Measurements from ENCODE around the gene VAMP4. TPM values are rescaled to one million over a fixed set of nuclear protein-coding genes. Genes with fewer than 3 reads are reported as not detected.

VAMP4 gene
- total and polyA plus RNA-seq, 7 donors: 5.7 to 16.9 (median 13.0) TPM

- Histone ChIP-seq H3K4me3 (no peak overlapping the region), H3K9me3 (no peaks in the 10 kb centered on the region), H3K4me1 (peaks cover 0 to 41% (median 40%) of the 10 kb centered on the region in 4 donors), H3K27me3 (no peaks in the 10 kb centered on the region), H3K36me3 (no peaks in the 10 kb centered on the region), H3K27ac (peak overlapping the region; percentile 70 to 88 (median 76))
- WGBS, 2 donors: 68 to 83% methylated on average over 6 of the region's 6 CpGs
- no peak for DNase-seq
- no peak for TF ChIP-seq POLR2A (IDR thresholded peaks at IDR 0.05)
- TF ChIP-seq, protein P1, sequence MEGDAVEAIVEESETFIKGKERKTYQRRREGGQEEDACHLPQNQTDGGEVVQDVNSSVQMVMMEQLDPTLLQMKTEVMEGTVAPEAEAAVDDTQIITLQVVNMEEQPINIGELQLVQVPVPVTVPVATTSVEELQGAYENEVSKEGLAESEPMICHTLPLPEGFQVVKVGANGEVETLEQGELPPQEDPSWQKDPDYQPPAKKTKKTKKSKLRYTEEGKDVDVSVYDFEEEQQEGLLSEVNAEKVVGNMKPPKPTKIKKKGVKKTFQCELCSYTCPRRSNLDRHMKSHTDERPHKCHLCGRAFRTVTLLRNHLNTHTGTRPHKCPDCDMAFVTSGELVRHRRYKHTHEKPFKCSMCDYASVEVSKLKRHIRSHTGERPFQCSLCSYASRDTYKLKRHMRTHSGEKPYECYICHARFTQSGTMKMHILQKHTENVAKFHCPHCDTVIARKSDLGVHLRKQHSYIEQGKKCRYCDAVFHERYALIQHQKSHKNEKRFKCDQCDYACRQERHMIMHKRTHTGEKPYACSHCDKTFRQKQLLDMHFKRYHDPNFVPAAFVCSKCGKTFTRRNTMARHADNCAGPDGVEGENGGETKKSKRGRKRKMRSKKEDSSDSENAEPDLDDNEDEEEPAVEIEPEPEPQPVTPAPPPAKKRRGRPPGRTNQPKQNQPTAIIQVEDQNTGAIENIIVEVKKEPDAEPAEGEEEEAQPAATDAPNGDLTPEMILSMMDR (IDR thresholded peaks at IDR 0.05): peak in 1 of 4 experiments; percentile 1
- TF ChIP-seq EP300 (IDR thresholded peaks at IDR 0.05): no peak
- intact Hi-C loops (cut with DNase I): no loop called here
These were observed 86.1 kb downstream of the VAMP4 start for GRCh38 chr1:171655746-171656116.

DNA sequence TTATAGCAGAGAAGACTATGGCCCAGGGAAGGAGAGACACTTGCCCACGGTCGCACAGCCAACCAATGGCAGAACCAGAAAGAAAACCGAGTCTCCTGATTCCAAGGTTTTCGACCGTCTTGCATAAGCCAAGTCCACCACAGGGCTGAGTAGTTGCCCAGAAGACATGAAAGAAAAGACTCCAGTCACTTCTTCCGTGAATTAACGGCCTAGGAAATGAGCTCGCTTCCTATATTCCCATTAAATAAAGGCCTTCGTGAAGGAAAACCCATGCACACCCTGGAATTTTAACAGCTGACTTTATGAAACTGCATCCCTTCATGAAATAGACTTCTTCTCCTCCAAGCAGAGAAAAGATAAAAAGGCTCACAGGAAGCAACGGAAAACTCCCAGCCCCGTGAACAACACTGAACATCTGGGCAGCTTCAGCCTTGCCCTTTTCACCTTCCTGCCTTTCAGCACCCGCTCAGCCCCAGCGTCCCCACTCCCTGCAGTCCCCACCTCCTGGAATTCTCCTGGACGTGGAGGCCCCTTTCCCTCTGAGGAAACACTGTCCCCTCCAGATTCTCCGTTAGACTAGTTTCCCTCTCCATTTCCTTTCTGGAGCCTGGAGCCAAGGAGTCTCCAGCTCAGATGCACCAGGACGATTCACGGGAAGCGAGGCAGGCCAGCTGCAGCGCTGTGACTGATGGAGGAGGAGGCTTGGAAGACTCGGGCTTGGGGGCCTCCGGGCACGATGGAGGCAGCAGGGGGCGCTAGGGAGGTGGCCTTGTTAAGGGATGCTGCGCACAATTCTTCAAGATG is 86.7 kb downstream of the VAMP4 start:
- no peak overlapping the region for H3K4me3 ChIP-seq
- WGBS, 2 donors: 32 to 64% methylated on average over 24 of the region's 24 CpGs
- intact Hi-C loops (cut with DNase I): no loop called here
- no peaks in the 10 kb centered on the region for H3K9me3 ChIP-seq
- TF ChIP-seq POLR2A (IDR thresholded peaks at IDR 0.05): no peak
- peak in 1 of 4 donors; percentile 33 for TF ChIP-seq POLR2AphosphoS5 (IDR thresholded peaks at IDR 0.05)
- TF ChIP-seq, protein P1 (IDR thresholded peaks at IDR 0.05): peak in 3 of 4 experiments; percentile 25 to 40 (median 28)
- H3K36me3 ChIP-seq: no peaks in the 10 kb centered on the region
- no peaks in the 10 kb centered on the region for H3K27me3 ChIP-seq
- peak; percentile 91 for DNase-seq
- H3K4me1 ChIP-seq: peaks cover 0 to 41% (median 40%) of the 10 kb centered on the region in 4 donors
- peak overlapping the region; percentile 70 to 88 (median 76) for H3K27ac ChIP-seq

DNA sequence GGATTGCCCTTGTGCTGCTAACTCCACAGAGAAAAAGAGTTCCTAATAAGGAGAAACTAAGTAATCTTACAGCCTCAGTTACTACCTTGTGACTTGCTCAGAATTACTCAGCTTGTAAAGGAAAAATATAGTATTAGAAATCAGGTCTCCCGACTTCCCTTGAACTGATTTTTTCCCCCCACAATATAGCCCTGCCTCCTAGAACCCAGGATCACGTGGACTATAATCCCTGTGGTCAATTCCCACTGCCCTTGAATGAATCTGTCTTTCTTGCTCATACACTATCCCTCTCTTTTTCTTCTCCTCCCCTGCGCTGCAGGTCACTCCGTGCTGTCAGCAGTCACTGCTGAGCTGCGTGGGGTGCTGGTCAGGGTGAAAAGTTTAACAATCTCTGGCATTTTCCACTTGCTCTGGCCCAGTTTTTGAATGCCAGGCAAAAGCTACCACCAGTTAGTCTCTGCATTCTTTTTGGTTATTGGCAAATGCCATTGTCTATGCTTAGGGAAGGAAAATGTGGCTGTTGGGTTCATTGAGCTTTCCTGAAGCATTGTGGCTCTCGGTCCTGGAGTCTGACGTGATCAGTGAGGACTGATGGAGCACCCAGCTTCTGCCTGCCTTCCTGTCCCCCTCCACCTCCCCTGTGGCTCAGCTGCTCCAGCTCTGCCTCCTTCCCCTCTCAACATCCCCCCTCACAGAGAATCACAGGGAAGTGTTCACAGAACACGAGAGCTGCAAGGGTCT is 87.5 kb downstream of the VAMP4 start:
- H3K9me3 ChIP-seq: no peaks in the 10 kb centered on the region
- WGBS, 2 donors: 70 to 72% methylated on average over 8 of the region's 8 CpGs
- H3K27ac ChIP-seq: peak overlapping the region; percentile 70 to 88 (median 76)
- H3K4me3 ChIP-seq: no peak overlapping the region
- no peaks in the 10 kb centered on the region for H3K27me3 ChIP-seq
- H3K36me3 ChIP-seq: no peaks in the 10 kb centered on the region
- no peak for TF ChIP-seq POLR2A (IDR thresholded peaks at IDR 0.05)
- TF ChIP-seq, protein P1 (IDR thresholded peaks at IDR 0.05): no peak
- TF ChIP-seq POLR2AphosphoS5 (IDR thresholded peaks at IDR 0.05): peak in 1 of 4 donors; percentile 21
- TF ChIP-seq EP300 (IDR thresholded peaks at IDR 0.05): no peak
- intact Hi-C loops (cut with DNase I): no loop called here
- peak; percentile 64 for DNase-seq
- H3K4me1 ChIP-seq: peaks cover 0 to 41% (median 40%) of the 10 kb centered on the region in 4 donors

- Histone ChIP-seq H3K27me3 (no peaks in the 10 kb centered on the region), H3K4me3 (no peak overlapping the region), H3K4me1 (peaks cover 0 to 41% (median 40%) of the 10 kb centered on the region in 4 donors), H3K9me3 (no peaks in the 10 kb centered on the region), H3K36me3 (no peaks in the 10 kb centered on the region), H3K27ac (peak overlapping the region; percentile 70 to 88 (median 76))
- 33 to 56% methylated on average over 1 of the region's 1 CpG for WGBS, 2 donors
- intact Hi-C loops (cut with DNase I): no loop called here
- TF ChIP-seq POLR2AphosphoS5 (IDR thresholded peaks at IDR 0.05) (no peak), POLR2A (IDR thresholded peaks at IDR 0.05) (no peak), EP300 (IDR thresholded peaks at IDR 0.05) (no peak)
- TF ChIP-seq, protein P1 (IDR thresholded peaks at IDR 0.05): no peak
- DNase-seq: no peak
These were observed 88.1 kb downstream of the VAMP4 start for GRCh38 chr1:171653796-171654195.
